NCI-H2196 treated with DMSO at 0.1 percent for 48 hours (cell line): ENCODE results near the gene ATP11A.
"Not testable (repeated sequence)": the region's sequence is repeated elsewhere in the genome, so short reads cannot be mapped to it uniquely, and the experiment has no call there.

ENCODE experiments used
- DNase-seq: peaks from one replicate; lab custom pipeline; 2025; ENCODE audit not compliant: unreplicated experiment; lab: John Stamatoyannopoulos, UW

ATP11A gene

GRCh38 chr13:112786810-112787209, 97.0 kb downstream of the ATP11A start:
- DNase-seq, result not testable (repeated sequence)

- DNase-seq, result no peak
Observed at GRCh38 chr13:112790735-112791641, 101.2 kb downstream of the ATP11A start.

- DNase-seq, result no peak
Observed at GRCh38 chr13:112791663-112792440, 102.0 kb downstream of the ATP11A start.

DNA sequence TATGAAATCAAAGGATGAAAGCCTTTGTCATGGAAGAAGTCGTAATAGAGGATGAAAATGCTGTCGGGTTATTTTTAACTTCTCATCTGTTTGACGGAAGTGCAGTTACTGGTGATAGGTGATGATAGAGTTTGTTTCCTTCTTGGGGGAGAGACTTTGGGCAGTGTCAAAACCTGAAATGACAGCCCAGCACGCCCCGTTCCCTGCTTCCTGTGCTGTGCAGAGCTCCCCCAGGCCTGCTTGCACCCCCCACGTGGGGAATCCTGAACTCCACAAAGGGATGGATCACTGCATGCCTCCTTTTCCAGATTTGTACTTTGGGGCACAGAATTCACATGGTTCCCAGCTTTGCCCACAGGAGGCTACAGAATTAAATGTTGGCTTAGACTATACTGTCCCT, 102.7 kb downstream of the ATP11A start:
- no peak for DNase-seq

DNA sequence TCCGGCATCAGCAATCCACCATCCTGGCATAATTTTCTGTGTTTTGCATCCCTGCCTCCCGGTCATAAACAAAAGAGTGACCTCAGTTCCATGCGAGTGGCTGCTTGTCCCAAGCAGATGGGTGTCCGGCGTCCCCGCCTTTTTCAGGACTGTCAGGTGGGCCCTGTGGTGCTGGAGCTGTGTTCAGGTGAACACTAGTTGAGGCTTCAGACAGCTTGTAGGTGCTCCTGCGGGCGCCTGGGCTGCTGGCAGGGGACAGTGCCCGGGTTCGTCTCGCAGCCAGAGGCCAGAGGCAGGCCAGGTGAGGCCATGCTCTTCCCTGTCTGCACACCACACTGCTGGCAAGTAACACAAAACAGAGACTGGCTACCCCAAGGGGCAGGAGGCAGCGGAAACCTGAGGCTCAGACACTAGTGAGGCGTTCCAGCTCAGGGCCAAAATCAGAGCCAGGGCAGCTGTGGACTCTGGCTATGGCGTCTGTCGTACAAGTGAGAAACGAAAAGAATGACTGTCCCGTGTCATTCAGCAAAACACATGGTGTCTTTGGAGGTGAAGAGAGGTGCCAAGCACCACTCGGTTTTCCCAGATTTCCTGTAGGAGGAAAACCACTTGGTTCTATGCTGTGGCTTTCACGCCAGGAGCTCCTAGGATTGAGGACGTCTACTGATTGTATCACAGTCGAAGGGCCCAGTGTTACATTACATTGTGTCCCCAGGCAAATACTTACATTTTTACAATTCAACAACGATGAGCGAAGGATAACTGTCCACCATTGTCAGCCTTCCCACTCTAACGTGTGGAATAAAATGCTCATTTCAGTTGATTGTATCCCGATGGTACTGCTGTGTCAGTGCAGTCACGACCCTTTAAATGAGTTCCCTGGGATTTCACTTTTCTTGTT, 104.0 kb downstream of the ATP11A start:
- no peak for DNase-seq

DNA sequence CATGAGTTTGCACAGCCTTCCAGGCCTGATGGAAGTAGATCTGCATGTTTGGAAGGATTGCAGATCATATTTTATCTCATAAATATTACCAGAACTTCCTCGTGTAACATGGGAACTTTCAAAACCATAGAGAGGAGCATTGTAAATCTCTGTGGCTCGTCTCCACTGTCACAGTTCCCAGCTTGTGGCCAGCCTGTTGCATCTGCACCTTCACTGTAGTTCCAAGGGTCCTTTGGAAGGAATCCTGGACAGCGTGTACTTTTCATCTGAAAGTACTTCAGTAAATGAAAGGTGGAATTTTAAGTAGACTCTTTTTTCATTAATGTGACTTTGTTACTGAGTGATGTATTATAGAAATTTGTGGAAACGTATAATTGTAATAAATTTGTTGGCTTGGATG, 105.4 kb downstream of the ATP11A start:
- no peak for DNase-seq

GRCh38 chr13:112796190-112796915, 106.5 kb downstream of the ATP11A start:
- no peak for DNase-seq

DNA sequence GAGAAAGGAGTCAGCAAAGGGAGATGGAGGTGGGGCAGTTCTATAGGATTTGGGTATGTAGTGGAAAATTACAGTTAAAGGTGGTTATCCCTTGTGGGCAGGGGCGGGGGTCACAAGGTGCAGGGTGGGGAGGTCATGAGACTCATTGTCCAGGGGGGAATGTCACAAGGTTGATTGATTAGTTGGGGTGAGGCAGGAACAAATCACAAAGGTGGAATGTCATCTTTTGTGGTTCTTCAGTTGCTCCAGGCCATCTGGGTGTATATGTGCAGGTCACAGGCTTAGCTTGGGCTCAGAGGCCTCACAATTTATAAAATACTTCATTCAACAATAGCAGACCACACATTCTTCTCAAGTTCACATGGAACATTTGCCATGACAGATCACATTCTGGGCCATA, 109.6 kb downstream of the ATP11A start:
- no peak for DNase-seq

DNA sequence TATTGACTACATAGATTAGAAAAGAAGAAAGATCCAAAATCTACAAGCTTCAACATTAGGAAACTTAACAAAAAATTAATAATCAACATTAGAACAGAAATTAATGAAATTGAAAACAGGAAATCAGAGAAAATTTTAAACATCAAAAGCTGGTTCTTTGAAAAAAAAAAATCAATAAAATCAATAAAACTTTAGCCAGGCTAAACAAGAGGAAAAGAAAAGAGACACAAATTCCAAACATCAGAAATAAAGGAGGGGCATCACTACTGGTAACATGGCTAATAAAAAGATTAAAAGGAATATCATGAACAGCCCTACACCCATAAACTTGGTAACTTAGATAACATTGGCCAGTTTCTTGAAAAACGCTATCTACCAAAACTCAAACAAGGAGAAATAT, 110.2 kb downstream of the ATP11A start:
- no peak for DNase-seq

- DNase-seq, result not testable (repeated sequence)
Observed at GRCh38 chr13:112800807-112801206, 111.0 kb downstream of the ATP11A start.

GRCh38 chr13:112802802-112803195, 113.0 kb downstream of the ATP11A start:
- no peak for DNase-seq

- DNase-seq, result no peak
Observed at GRCh38 chr13:112803422-112803821, 113.6 kb downstream of the ATP11A start.

DNA sequence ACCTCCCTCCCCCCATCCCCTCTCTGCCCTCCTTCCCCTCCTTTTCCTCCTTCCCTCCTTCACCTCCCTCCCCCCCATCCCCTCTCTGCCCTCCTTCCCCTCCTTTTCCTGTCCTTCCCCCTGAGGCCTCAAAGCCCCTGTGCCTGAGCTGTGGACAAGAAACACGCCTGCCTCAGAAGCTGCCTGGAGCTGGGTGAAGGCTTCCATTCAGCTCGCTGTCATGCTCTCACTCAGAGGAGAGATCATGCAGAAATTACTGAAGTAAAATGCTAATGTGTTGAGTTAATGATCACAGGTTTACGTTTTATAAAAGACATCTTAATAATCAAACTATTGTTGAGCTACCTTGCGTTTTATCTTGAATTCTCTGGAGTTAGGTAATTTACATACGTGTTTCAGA, 114.5 kb downstream of the ATP11A start:
- DNase-seq, result no peak

DNA sequence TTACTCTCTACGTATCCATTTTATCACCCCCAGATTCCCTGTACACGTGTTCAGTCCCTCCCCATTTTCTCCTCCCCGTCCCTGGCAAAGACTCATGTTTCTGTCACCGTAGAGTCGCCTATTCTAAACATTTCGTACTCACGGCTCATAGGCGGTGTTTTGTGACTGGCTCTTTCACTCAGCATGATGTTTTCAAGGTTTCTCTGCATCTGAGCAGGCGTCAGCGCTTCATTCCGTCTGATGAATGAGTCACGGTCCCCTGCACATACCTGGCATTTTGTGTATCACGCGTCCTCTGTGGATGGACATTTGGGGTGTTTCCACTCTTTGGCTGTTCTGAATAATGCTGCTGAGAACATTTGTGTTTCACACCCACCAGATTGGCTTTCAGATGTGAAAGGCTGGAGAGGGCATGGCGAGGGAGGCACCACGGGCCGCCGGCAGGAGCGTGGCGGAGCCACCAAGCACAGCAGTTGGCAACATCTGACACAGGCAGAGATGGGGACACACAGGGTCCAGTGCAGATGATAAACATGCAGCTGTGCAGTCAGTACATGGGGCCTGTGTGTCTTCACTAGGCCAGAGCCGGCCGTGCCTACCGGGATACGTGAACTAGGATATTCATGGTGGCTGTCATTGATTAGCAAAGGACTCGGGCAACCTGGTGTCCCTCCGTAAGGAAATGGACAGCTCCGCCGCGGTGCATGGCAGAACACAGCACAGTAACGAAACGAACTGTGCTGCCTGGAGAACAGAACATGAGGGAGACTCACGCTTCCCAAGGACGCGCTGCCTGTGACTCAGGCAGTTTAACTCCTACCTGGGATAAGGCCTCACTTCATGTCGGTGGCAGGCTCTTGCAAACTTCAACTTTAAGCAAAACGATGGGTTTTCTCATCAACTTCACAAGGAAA, 117.2 kb downstream of the ATP11A start:
- DNase-seq, result no peak

GRCh38 chr13:112807653-112808376, 118.0 kb downstream of the ATP11A start:
- no peak for DNase-seq

GRCh38 chr13:112808377-112809140, 118.7 kb downstream of the ATP11A start:
- no peak for DNase-seq

GRCh38 chr13:112809332-112810315, 119.8 kb downstream of the ATP11A start:
- no peak for DNase-seq
